ENCODE results near the gene ARHGDIB.

Gene ARHGDIB

GRCh38 chr12:14975457-14975856 is 14.1 kb upstream of the ARHGDIB start:
- no peaks in the 10 kb centered on the region for H3K36me3 Mint-ChIP-seq (ENCODE audit: low read depth)
- intact Hi-C loops (cut with micrococcal nuclease) = no loop called here
- H3K27me3 Mint-ChIP-seq = no peaks in the 10 kb centered on the region
- H3K27ac Mint-ChIP-seq = peak overlapping the region; percentile 65
- peaks cover 58% of the 10 kb centered on the region for H3K4me1 Mint-ChIP-seq (ENCODE audit: low read depth)
- no peak overlapping the region for H3K4me3 Mint-ChIP-seq
- H3K9me3 Mint-ChIP-seq = no peaks in the 10 kb centered on the region

DNA sequence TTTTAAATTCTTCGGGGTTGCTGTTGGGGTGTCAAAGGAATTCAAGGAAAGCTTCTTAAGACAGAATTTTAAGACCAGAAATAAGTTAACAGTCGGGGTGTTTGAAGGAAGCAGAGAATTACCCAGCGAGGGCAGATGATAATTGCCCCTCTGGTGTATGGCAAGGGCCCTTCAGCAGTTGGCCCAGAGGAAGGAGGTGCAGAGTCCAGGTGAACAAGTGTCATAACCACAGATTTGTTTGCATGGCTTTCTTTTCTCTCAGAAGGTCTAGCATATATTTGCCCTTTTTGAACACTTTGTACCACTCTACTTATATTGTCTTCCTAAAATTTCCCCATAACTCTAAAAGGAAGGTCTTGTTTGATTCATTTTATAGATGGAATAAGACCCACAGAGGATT is 13.2 kb upstream of the ARHGDIB start:
- intact Hi-C loops (cut with micrococcal nuclease) = no loop called here
- H3K4me1 Mint-ChIP-seq (ENCODE audit: low read depth) = peaks cover 60% of the 10 kb centered on the region
- no peaks in the 10 kb centered on the region for H3K27me3 Mint-ChIP-seq
- H3K9me3 Mint-ChIP-seq = no peaks in the 10 kb centered on the region
- H3K36me3 Mint-ChIP-seq (ENCODE audit: low read depth) = no peaks in the 10 kb centered on the region
- H3K4me3 Mint-ChIP-seq = no peak overlapping the region
- no peak overlapping the region for H3K27ac Mint-ChIP-seq

GRCh38 chr12:14972816-14973215 is 11.4 kb upstream of the ARHGDIB start, which contains the start of gene PDE6H:
Gene PDE6H (plus strand): TSS chr12:14973042. CDS start chr12:14978013, 4,971 bp downstream.
- Mint-ChIP-seq H3K27ac (peak within 1 kb of the TSS; percentile 6), H3K27me3 (no peaks in the 10 kb centered on the region), H3K36me3 (ENCODE audit: low read depth) (no peaks in the 10 kb centered on the region), H3K4me1 (ENCODE audit: low read depth) (peaks cover 57% of the 10 kb centered on the region), H3K9me3 (no peaks in the 10 kb centered on the region), H3K4me3 (no peak within 1 kb of the TSS)
- intact Hi-C loops (cut with micrococcal nuclease) = no loop called here

- H3K9me3 Mint-ChIP-seq = no peaks in the 10 kb centered on the region
- no peak overlapping the region for H3K27ac Mint-ChIP-seq
- intact Hi-C loops (cut with micrococcal nuclease) = no loop called here
- H3K27me3 Mint-ChIP-seq = no peaks in the 10 kb centered on the region
- no peaks in the 10 kb centered on the region for H3K36me3 Mint-ChIP-seq (ENCODE audit: low read depth)
- no peak overlapping the region for H3K4me3 Mint-ChIP-seq
- peaks cover 50% of the 10 kb centered on the region for H3K4me1 Mint-ChIP-seq (ENCODE audit: low read depth)
These were observed 9.1 kb upstream of the ARHGDIB start for GRCh38 chr12:14970473-14970872.

GRCh38 chr12:14968478-14968877 is 7.1 kb upstream of the ARHGDIB start:
- Mint-ChIP-seq H3K4me3 (no peak overlapping the region), H3K27ac (no peak overlapping the region), H3K9me3 (no peaks in the 10 kb centered on the region), H3K27me3 (no peaks in the 10 kb centered on the region), H3K36me3 (ENCODE audit: low read depth) (no peaks in the 10 kb centered on the region), H3K4me1 (ENCODE audit: low read depth) (peaks cover 50% of the 10 kb centered on the region)
- intact Hi-C loops (cut with micrococcal nuclease) = no loop called here

- no peaks in the 10 kb centered on the region for H3K27me3 Mint-ChIP-seq
- no peak overlapping the region for H3K4me3 Mint-ChIP-seq
- H3K27ac Mint-ChIP-seq = peak overlapping the region; percentile 7
- H3K36me3 Mint-ChIP-seq (ENCODE audit: low read depth) = peaks cover 14% of the 10 kb centered on the region
- H3K9me3 Mint-ChIP-seq = no peaks in the 10 kb centered on the region
- H3K4me1 Mint-ChIP-seq (ENCODE audit: low read depth) = peaks cover 47% of the 10 kb centered on the region
- intact Hi-C loops (cut with micrococcal nuclease) = no loop called here
These were observed 3.8 kb upstream of the ARHGDIB start for GRCh38 chr12:14965221-14965620.

GRCh38 chr12:14964406-14964805 is 3.0 kb upstream of the ARHGDIB start:
- peak overlapping the region; percentile 99 for H3K27ac Mint-ChIP-seq
- H3K4me1 Mint-ChIP-seq (ENCODE audit: low read depth) = peaks cover 43% of the 10 kb centered on the region
- peaks cover 22% of the 10 kb centered on the region for H3K36me3 Mint-ChIP-seq (ENCODE audit: low read depth)
- H3K27me3 Mint-ChIP-seq = no peaks in the 10 kb centered on the region
- intact Hi-C loops (cut with micrococcal nuclease) = no loop called here
- H3K4me3 Mint-ChIP-seq = no peak overlapping the region
- H3K9me3 Mint-ChIP-seq = no peaks in the 10 kb centered on the region

DNA sequence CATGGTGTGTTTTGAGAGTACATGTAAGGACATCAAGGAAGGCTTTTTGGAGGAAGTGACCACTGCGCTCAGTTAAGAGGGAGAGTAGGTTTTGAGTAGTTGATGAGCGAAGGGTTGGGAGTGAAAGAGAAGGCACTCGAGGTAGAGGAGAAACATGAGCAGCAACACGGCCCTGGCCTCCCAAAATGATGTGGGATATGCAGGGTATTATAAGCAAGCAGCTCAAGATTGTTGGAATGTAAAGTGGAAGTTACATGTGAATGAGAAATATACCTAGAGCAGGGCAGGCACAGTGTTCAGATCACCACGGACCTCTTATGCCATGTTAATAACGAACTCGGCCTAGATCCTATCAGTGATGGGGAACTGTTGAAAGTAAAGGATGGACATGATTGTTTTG is 2.1 kb upstream of the ARHGDIB start:
- H3K4me3 Mint-ChIP-seq = peak overlapping the region; percentile 4
- H3K4me1 Mint-ChIP-seq (ENCODE audit: low read depth) = peaks cover 50% of the 10 kb centered on the region
- peaks cover 31% of the 10 kb centered on the region for H3K36me3 Mint-ChIP-seq (ENCODE audit: low read depth)
- intact Hi-C loops (cut with micrococcal nuclease) = loop anchor here (2.0 kb wide), 1 partner anchor 13 kb away; no protein-coding TSS in a partner anchor
- H3K27me3 Mint-ChIP-seq = no peaks in the 10 kb centered on the region
- no peaks in the 10 kb centered on the region for H3K9me3 Mint-ChIP-seq
- peak overlapping the region; percentile 99 for H3K27ac Mint-ChIP-seq

DNA sequence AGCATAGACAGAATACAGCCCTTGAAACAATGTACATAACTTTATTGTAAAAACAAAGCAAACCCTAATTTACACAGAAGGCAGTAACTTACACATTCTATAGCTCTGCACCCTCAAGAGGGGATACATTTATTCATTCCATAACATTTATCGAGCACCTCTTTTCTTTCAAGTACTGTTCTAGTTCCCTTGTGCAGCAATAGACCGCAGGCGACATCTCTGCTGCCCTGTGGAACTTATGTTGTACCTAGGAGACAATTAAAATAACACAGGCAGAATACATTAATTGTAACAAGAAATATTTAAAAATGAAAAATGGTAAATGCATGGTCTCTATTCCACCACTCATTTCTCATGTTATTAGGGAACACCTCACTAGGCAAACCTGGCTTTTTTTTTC is 1.4 kb upstream of the ARHGDIB start:
- Mint-ChIP-seq H3K4me1 (ENCODE audit: low read depth) (peaks cover 55% of the 10 kb centered on the region), H3K36me3 (ENCODE audit: low read depth) (peaks cover 38% of the 10 kb centered on the region), H3K4me3 (no peak overlapping the region), H3K9me3 (no peaks in the 10 kb centered on the region), H3K27me3 (no peaks in the 10 kb centered on the region), H3K27ac (peak overlapping the region; percentile 99)
- intact Hi-C loops (cut with micrococcal nuclease) = loop anchor here (2.0 kb wide), 1 partner anchor 14 kb away; no protein-coding TSS in a partner anchor

DNA sequence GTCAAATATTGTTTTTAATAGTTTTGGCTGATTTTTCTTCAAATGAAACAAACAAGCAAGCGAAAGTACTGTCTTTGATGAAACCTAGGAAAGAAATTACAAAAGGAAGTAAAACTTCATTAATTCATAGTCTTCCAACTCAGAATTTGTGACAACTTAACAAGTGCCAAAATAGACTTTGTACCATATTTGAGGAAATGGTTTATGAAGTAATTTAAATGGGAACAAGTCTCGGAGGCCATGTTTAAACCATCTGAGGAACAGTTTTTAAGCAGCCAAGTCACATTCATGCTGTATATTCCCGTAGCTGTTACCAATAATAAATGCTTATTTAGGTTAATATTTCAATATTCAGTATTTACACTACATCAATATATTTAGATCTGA is 745 bp upstream of the ARHGDIB start:
- intact Hi-C loops (cut with micrococcal nuclease) = loop anchor here (2.0 kb wide), 1 partner anchor 15 kb away; no protein-coding TSS in a partner anchor
- H3K9me3 Mint-ChIP-seq = no peaks in the 10 kb centered on the region
- peaks cover 43% of the 10 kb centered on the region for H3K36me3 Mint-ChIP-seq (ENCODE audit: low read depth)
- H3K4me1 Mint-ChIP-seq (ENCODE audit: low read depth) = peaks cover 61% of the 10 kb centered on the region
- peak overlapping the region; percentile 99 for H3K27ac Mint-ChIP-seq
- no peaks in the 10 kb centered on the region for H3K27me3 Mint-ChIP-seq
- peak overlapping the region; percentile 97 for H3K4me3 Mint-ChIP-seq

GRCh38 chr12:14960548-14961465 is 594 bp downstream of the ARHGDIB start:
- H3K27me3 Mint-ChIP-seq = no peaks in the 10 kb centered on the region

DNA sequence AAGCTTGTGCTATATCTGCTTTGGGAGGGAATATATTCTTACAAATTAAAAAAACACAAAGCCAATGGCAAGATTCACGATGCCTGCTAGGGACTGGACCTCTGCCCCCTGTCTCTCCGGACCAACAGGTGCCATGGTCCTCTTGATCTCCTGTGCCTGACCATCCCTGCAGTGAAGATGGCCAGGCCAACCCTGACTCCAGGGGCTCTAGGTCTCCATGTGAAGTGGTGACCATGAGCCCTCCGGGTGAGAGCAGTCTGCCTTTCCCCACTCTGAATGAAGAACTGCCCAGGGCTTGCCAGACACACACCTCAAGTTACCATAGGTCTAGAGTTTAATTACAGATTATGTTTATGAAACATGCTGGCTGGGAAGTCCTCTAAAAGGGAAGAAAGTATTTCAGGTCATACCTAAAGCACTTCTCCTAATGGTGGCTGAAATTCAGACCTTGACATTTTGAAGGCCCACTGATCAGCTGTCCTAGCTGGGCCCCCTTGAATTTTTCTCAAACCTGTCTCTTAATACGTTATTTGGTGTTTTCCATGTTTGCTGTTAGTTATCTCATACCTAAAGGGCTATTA is 1.4 kb downstream of the ARHGDIB start:
- peaks cover 51% of the 10 kb centered on the region for H3K36me3 Mint-ChIP-seq (ENCODE audit: low read depth)
- H3K9me3 Mint-ChIP-seq = no peaks in the 10 kb centered on the region
- peaks cover 61% of the 10 kb centered on the region for H3K4me1 Mint-ChIP-seq (ENCODE audit: low read depth)
- H3K27ac Mint-ChIP-seq = peak overlapping the region; percentile 99
- H3K27me3 Mint-ChIP-seq = no peaks in the 10 kb centered on the region
- intact Hi-C loops (cut with micrococcal nuclease) = loop anchor here (5.0 to 10.0 kb wide), 2 partner anchors 188 to 565 kb away; a partner anchor contains a TSS
- H3K4me3 Mint-ChIP-seq = peak overlapping the region; percentile 97

More at GRCh38 chr12:14960548-14961465, 594 bp downstream of the ARHGDIB start:
- Mint-ChIP-seq H3K4me1 (ENCODE audit: low read depth) (peaks cover 69% of the 10 kb centered on the region), H3K4me3 (peak overlapping the region; percentile 97), H3K9me3 (no peaks in the 10 kb centered on the region), H3K27ac (peak overlapping the region; percentile 99), H3K36me3 (ENCODE audit: low read depth) (peaks cover 51% of the 10 kb centered on the region)
- intact Hi-C loops (cut with micrococcal nuclease) = no loop called here

DNA sequence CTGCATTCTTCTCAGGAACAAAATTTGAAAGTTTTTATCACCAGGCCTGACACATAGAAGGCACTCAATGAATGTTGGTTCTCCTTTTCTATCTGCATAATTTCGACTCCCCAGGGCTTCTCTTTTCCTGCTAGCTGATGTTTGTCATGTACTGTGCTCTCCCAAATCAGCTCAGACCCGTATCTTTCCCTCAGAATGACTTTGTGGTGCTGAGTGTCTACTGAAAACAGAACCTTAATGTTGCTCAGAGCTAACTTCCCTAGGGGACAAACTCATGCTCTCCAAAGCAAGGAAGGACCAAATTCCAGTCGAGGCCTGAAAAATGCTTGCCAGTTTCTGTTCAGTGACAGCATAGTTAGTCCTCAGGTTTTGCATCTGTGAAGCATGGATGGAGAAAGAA is 1.9 kb downstream of the ARHGDIB start:
- intact Hi-C loops (cut with micrococcal nuclease) = loop anchor here (5.0 to 10.0 kb wide), 2 partner anchors 187 to 565 kb away; a partner anchor contains a TSS
- peak overlapping the region; percentile 99 for H3K27ac Mint-ChIP-seq
- no peaks in the 10 kb centered on the region for H3K27me3 Mint-ChIP-seq
- H3K4me3 Mint-ChIP-seq = peak overlapping the region; percentile 97
- peaks cover 54% of the 10 kb centered on the region for H3K36me3 Mint-ChIP-seq (ENCODE audit: low read depth)
- H3K9me3 Mint-ChIP-seq = no peaks in the 10 kb centered on the region
- H3K4me1 Mint-ChIP-seq (ENCODE audit: low read depth) = peaks cover 57% of the 10 kb centered on the region

- Mint-ChIP-seq H3K36me3 (ENCODE audit: low read depth) (peaks cover 57% of the 10 kb centered on the region), H3K4me1 (ENCODE audit: low read depth) (peaks cover 57% of the 10 kb centered on the region), H3K27ac (peak overlapping the region; percentile 99), H3K9me3 (no peaks in the 10 kb centered on the region), H3K4me3 (peak overlapping the region; percentile 97), H3K27me3 (no peaks in the 10 kb centered on the region)
- intact Hi-C loops (cut with micrococcal nuclease) = loop anchor here (5.0 to 10.0 kb wide), 2 partner anchors 187 to 566 kb away; a partner anchor contains a TSS
These were observed 2.3 kb downstream of the ARHGDIB start for GRCh38 chr12:14959126-14959440.

Data from dendritic cell treated with granulocyte-macrophage colony-stimulating factor and Interleukin-4, amounts not matched to agents 40 ng/mL and 50 ng/mL, for 4 days (primary cell).